ENCODE measurements around the gene CNTD1.

GRCh38 chr17:42779304-42779935 lies 19.2 kb upstream of the CNTD1 start:
- TF ChIP-seq CTCF (IDR thresholded peaks at IDR 0.05; ENCODE audit: low read depth, low read length) (no peak), EZH2phosphoT487 (IDR thresholded peaks at IDR 0.05; ENCODE audit: low read depth) (no peak)
